Suprapubic skin (tissue), 4 donors: ENCODE results near the gene NDUFAF4. TPM values are rescaled to one million over a fixed set of nuclear protein-coding genes. Genes with fewer than 3 reads are reported as not detected.
A peak's percentile ranks its signal among the peaks of the same experiment; 100 is the strongest.

Experiments used
- DNase-seq, 2 donors: peaks; one replicate each; pipeline ENCODE4 v3.0.0-alpha.2; 2019; ENCODE audit warnings: low spot score in 2 of 2
- H3K27ac ChIP-seq: fragments of 200-600 bp; sonication (generic); one replicate; pipeline ENCODE4 v1.5.1; 2019
- H3K27me3 ChIP-seq: fragments of 200-600 bp; sonication (generic); one replicate; pipeline ENCODE4 v1.5.1; 2019
- H3K36me3 ChIP-seq: fragments of 200-600 bp; sonication (generic); one replicate; pipeline ENCODE4 v1.5.1; 2019
- H3K4me1 ChIP-seq: fragments of 200-600 bp; sonication (generic); one replicate; pipeline ENCODE4 v1.5.1; 2019
- H3K4me3 ChIP-seq: fragments of 200-600 bp; sonication (generic); one replicate; pipeline ENCODE4 v1.5.1; 2019; ENCODE audit warnings: mild to moderate bottlenecking
- H3K9me3 ChIP-seq: fragments of 200-600 bp; sonication (generic); one replicate; pipeline ENCODE4 v1.5.1; 2019
- CTCF ChIP-seq, 2 donors: fragments of 200-600 bp in 1 of 2; fragments of 450-650 bp in 1 of 2; sonication (generic) in 1 of 2; IDR thresholded peaks; one replicate each; pipeline ENCODE4 v1.5.1; 2016 to 2019; ENCODE audit warnings: antibody characterized with exemption in 2 of 2, mild to moderate bottlenecking in 1 of 2, moderate library complexity in 1 of 2
- EP300 ChIP-seq: sonication (generic); formaldehyde crosslinking; IDR thresholded peaks from one replicate; pipeline ENCODE4 v1.6.1; 2017; ENCODE audit warnings: antibody characterized with exemption
- POLR2A ChIP-seq, 2 donors: fragments of 450-650 bp; IDR thresholded peaks; one replicate each; pipeline ENCODE4 v1.6.1; 2017; ENCODE audit warnings: antibody characterized with exemption in 2 of 2, mild to moderate bottlenecking in 2 of 2, moderate library complexity in 2 of 2
- POLR2AphosphoS5 ChIP-seq, 3 donors: sonication (generic); formaldehyde crosslinking; IDR thresholded peaks; one replicate each; pipeline ENCODE4 v1.6.1; 2017; ENCODE audit warnings: antibody characterized with exemption in 3 of 3
- WGBS: methylation state at CpG from one replicate; pipeline ENCODE4 v1.1.5; 2018; 5-methylcytosine and 5-hydroxymethylcytosine counted together
- total RNA-seq, 4 donors: library from RNA; depleted of rRNA; stranded (reverse); fragments of >200 nt; gene quantifications; one replicate each; pipeline ENCODE4 v1.1.0, GENCODE V29; 2016

Gene NDUFAF4
- total RNA-seq, 4 donors from 2014 or later = 12.1 to 31.1 (median 19.0) TPM

- WGBS = 90% methylated on average over 2 of the region's 2 CpGs
- Histone ChIP-seq H3K4me1 (peaks cover 26% of the 10 kb centered on the region), H3K27ac (no peak overlapping the region), H3K9me3 (no peaks in the 10 kb centered on the region), H3K36me3 (no peaks in the 10 kb centered on the region), H3K4me3 (no peak overlapping the region), H3K27me3 (no peaks in the 10 kb centered on the region)
- TF ChIP-seq POLR2AphosphoS5 (IDR thresholded peaks at IDR 0.05) (no peak), POLR2A (IDR thresholded peaks at IDR 0.05) (no peak), EP300 (no peak), CTCF (IDR thresholded peaks at IDR 0.05) (no peak)
- no peak for DNase-seq
Observed at GRCh38 chr6:96900873-96901272, 3.2 kb upstream of the NDUFAF4 start.

GRCh38 chr6:96899451-96899998 is 1.8 kb upstream of the NDUFAF4 start:
- 88% methylated on average over 2 of the region's 2 CpGs for WGBS
- no peak overlapping the region for H3K27ac ChIP-seq

GRCh38 chr6:96899019-96899418 is 1.3 kb upstream of the NDUFAF4 start:
- peaks cover 34% of the 10 kb centered on the region for H3K4me1 ChIP-seq
- no peaks in the 10 kb centered on the region for H3K9me3 ChIP-seq
- no peak for DNase-seq
- peak overlapping the region; percentile 86 for H3K27ac ChIP-seq
- peaks cover 12% of the 10 kb centered on the region for H3K36me3 ChIP-seq
- peak in 1 of 2 donors; percentile 14 for TF ChIP-seq CTCF (IDR thresholded peaks at IDR 0.05)
- no peak for TF ChIP-seq POLR2AphosphoS5 (IDR thresholded peaks at IDR 0.05)
- H3K4me3 ChIP-seq = peak overlapping the region; percentile 95
- H3K27me3 ChIP-seq = no peaks in the 10 kb centered on the region
- 15% methylated on average over 3 of the region's 3 CpGs for WGBS

More at GRCh38 chr6:96899451-96899998, 1.8 kb upstream of the NDUFAF4 start:
- Histone ChIP-seq H3K9me3 (no peaks in the 10 kb centered on the region), H3K36me3 (peaks cover 7% of the 10 kb centered on the region), H3K27me3 (no peaks in the 10 kb centered on the region), H3K4me3 (no peak overlapping the region), H3K4me1 (peaks cover 34% of the 10 kb centered on the region)
- DNase-seq = no peak
- TF ChIP-seq POLR2A (IDR thresholded peaks at IDR 0.05) (no peak), CTCF (IDR thresholded peaks at IDR 0.05) (no peak), POLR2AphosphoS5 (IDR thresholded peaks at IDR 0.05) (no peak), EP300 (no peak)

GRCh38 chr6:96898241-96898851 is 655 bp upstream of the NDUFAF4 start:
- Histone ChIP-seq H3K36me3 (peaks cover 14% of the 10 kb centered on the region), H3K4me3 (peak overlapping the region; percentile 95), H3K27me3 (no peaks in the 10 kb centered on the region), H3K9me3 (no peaks in the 10 kb centered on the region), H3K27ac (peak overlapping the region; percentile 86), H3K4me1 (peaks cover 34% of the 10 kb centered on the region)
- no peak for DNase-seq
- WGBS = 4% methylated on average over 10 of the region's 10 CpGs
- TF ChIP-seq EP300 = peak; percentile 27
- TF ChIP-seq POLR2A (IDR thresholded peaks at IDR 0.05) = no peak

- DNase-seq = no peak
- TF ChIP-seq CTCF (IDR thresholded peaks at IDR 0.05) = no peak
- no peak for TF ChIP-seq POLR2AphosphoS5 (IDR thresholded peaks at IDR 0.05)
- TF ChIP-seq EP300 = no peak
- no peak for TF ChIP-seq POLR2A (IDR thresholded peaks at IDR 0.05)
- Histone ChIP-seq H3K36me3 (peaks cover 35% of the 10 kb centered on the region), H3K27me3 (no peaks in the 10 kb centered on the region), H3K9me3 (no peaks in the 10 kb centered on the region), H3K4me3 (no peak overlapping the region), H3K27ac (no peak overlapping the region), H3K4me1 (no peaks in the 10 kb centered on the region)
- WGBS = 0% methylated on average over 1 of the region's 1 CpG
Observed at GRCh38 chr6:96889146-96889545, 8.5 kb downstream of the NDUFAF4 start.
